BJ (cell line): ENCODE results near the gene SARM1. TPM values are rescaled to one million over a fixed set of nuclear protein-coding genes. Genes with fewer than 3 reads are reported as not detected.
"Not testable (repeated sequence)": the region's sequence is repeated elsewhere in the genome, so short reads cannot be mapped to it uniquely, and the experiment has no call there.

Experiments used
- CTCF ChIA-PET: fragments of 350-600 bp; formaldehyde crosslinking; extraction: SDS; loops from one replicate; lab custom pipeline; 2021; ENCODE audit warnings: antibody characterized with exemption, inconsistent platforms; lab: Yijun Ruan, JAX
- POLR2A ChIA-PET: fragments of 300-600 bp; sonication (Branson Sonifier 250); formaldehyde crosslinking; extraction: SDS; loops from one replicate; lab custom pipeline; 2021; ENCODE audit warnings: antibody characterized with exemption; lab: Charles Lee
- DNase-seq: peaks from one replicate; pipeline ENCODE4 v3.0.0-alpha.2; 2011; ENCODE audit warnings: low read depth
- H3K27me3 ChIP-seq: 2 replicates; pipeline ENCODE4 v1.6.0; 2011; ENCODE audit warnings: low read length; ENCODE audit not compliant: control insufficient read depth, insufficient read depth
- H3K36me3 ChIP-seq: 2 replicates; pipeline ENCODE4 v1.5.1; 2011; ENCODE audit warnings: low read length; ENCODE audit not compliant: control insufficient read depth, insufficient read depth
- H3K4me3 ChIP-seq: 2 replicates; pipeline ENCODE4 v1.5.1; 2011; ENCODE audit warnings: low read depth, mild to moderate bottlenecking, control low read depth, low read length
- polyA plus RNA-seq: library from polyadenylated mRNA; depleted of rRNA; stranded (reverse); fragments of >200 nt; gene quantifications from 2 replicates; pipeline ENCODE4 v1.2.3, GENCODE V29; 2011
- TF ChIP-seq, protein P1 (sequence below): IDR thresholded peaks from 2 replicates; pipeline ENCODE4 v1.5.1; 2011; ENCODE audit warnings: low read depth, mild to moderate bottlenecking, control low read depth, inconsistent platforms, low read length, moderate library complexity; ENCODE audit not compliant: insufficient read depth

The SARM1 gene
- polyA plus RNA-seq, 1 experiment = 13.4 TPM

DNA sequence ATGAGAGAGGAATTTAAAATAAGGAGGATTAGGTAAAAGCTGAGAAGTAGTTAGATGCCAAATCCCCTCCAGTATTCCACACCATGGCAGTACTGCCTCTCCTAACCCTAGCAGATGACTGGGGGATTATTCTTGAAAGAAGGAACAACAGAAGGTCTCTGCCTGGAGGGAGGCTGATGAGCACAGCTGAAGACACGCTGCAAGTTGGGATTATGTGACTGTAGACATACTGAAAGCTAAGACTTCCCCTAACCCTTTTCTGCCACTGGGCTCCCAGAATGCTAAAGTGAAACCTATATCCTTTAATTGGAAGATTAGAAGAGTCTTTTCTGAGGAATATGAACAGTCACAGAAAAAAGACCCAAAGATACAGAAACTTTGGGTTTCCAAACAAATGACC is 62.2 kb downstream of the SARM1 start:
- no peak overlapping the region for H3K4me3 ChIP-seq
- POLR2A ChIA-PET = no interaction called here
- CTCF ChIA-PET = interaction anchor here (0.6 kb wide), 1 partner anchor 17 kb away, joined by 3 read pairs; no protein-coding TSS in a partner anchor
- peaks cover 4% of the 10 kb centered on the region for H3K27me3 ChIP-seq
- no peak for DNase-seq
- TF ChIP-seq, protein P1, sequence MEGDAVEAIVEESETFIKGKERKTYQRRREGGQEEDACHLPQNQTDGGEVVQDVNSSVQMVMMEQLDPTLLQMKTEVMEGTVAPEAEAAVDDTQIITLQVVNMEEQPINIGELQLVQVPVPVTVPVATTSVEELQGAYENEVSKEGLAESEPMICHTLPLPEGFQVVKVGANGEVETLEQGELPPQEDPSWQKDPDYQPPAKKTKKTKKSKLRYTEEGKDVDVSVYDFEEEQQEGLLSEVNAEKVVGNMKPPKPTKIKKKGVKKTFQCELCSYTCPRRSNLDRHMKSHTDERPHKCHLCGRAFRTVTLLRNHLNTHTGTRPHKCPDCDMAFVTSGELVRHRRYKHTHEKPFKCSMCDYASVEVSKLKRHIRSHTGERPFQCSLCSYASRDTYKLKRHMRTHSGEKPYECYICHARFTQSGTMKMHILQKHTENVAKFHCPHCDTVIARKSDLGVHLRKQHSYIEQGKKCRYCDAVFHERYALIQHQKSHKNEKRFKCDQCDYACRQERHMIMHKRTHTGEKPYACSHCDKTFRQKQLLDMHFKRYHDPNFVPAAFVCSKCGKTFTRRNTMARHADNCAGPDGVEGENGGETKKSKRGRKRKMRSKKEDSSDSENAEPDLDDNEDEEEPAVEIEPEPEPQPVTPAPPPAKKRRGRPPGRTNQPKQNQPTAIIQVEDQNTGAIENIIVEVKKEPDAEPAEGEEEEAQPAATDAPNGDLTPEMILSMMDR = no peak
- no peaks in the 10 kb centered on the region for H3K36me3 ChIP-seq

DNA sequence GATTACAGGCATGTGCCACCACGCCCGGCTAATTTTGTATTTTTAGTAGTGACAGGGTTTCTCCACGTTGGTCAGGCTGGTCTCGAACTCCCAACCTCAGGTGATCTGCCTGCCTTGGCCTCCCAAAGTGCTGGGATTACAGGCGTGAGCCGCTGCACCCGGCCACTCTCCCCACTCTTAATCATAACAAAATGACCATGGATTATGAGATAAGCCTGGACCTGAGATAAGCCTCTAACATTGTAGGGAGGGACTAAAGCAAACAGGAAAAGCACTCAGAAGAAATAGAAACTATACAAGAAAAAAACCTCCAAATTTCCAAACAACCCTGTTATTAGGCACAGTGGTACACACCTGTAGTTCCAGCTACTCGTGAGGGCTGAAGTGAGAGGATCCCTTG is 62.8 kb downstream of the SARM1 start:
- H3K27me3 ChIP-seq, H3K4me3 ChIP-seq, POLR2A ChIA-PET, DNase-seq, H3K36me3 ChIP-seq: not testable (repeated sequence)
- CTCF ChIA-PET = interaction anchor here (0.6 kb wide), 1 partner anchor 18 kb away, joined by 3 read pairs; no protein-coding TSS in a partner anchor

DNA sequence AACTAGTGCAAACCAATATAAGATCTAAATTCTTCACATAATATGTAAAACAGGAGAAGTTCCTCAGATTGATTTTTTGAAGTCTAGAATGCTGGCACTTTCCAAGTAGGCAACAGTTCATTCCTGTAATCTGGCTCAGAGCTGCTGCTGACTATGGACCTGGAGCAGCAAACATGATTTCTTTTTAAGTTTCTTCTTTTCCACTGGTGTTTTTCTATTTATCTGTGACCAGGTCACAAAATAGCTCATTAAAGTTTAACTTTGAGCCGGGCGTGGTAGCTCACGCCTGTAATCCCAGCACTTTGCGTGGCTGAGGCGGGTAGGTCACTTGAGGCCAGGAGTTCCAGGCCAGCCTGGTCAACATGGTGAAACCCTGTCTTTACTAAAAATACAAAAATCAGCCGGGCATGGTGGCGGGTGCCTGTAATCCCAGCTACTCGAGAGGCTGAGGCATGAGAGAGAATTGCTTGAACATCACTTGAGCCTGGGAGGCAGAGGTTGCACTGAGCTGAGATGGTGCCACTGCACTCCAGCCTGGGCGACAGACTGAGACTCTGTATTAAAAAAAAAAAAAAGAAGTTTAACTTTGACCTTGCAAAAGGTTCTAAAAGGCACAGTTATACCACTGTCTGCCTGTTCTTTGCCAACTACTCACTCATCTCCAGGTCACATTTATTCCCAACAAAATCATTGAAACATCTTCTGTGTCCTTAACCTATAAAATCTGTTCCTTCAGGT is 72.6 kb downstream of the SARM1 start:
- H3K4me3 ChIP-seq = no peak overlapping the region
- no peak for DNase-seq
- H3K36me3 ChIP-seq = no peaks in the 10 kb centered on the region
- no peaks in the 10 kb centered on the region for H3K27me3 ChIP-seq
- ChIA-PET CTCF (no interaction called here), POLR2A (no interaction called here)
- TF ChIP-seq, protein P1 = no peak

DNA sequence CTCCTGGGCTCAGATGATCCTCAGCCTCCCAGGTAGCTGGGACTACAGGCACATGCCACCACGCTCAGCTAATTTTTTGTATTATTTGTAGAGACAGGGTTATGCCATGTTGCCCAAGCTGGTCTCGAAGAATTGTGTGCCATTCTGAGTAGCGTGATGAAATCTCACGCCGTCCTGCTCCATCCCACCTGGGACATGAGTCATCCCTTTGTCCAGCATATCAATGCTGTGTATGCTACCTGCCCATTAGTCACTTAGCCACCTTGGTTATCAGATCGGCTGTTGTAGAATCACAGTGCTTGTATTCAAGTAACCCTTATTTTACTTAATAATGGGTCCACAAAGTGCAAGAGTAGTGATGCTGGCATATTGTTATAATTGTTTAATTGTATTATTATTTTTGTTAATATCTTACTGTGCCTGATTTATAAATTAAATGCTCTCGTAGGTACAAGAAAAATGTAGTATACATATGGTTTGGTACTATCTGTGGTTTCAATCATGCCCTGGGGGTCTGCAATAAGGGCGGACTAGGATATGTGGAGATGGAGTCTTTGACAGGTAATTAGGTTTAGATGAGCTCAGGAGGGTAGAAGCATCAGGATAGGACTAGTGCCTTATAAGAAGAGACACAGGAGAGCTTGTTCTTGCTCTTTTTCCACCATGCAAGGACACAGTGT is 75.4 kb downstream of the SARM1 start:
- Histone ChIP-seq H3K27me3 (peaks cover 2% of the 10 kb centered on the region), H3K36me3 (no peaks in the 10 kb centered on the region), H3K4me3 (no peak overlapping the region)
- POLR2A ChIA-PET = no interaction called here
- no peak for DNase-seq
- CTCF ChIA-PET = interaction anchor here (1.1 kb wide), 1 partner anchor 21 kb away, joined by 3 read pairs; no protein-coding TSS in a partner anchor
- TF ChIP-seq, protein P1 = no peak

DNA sequence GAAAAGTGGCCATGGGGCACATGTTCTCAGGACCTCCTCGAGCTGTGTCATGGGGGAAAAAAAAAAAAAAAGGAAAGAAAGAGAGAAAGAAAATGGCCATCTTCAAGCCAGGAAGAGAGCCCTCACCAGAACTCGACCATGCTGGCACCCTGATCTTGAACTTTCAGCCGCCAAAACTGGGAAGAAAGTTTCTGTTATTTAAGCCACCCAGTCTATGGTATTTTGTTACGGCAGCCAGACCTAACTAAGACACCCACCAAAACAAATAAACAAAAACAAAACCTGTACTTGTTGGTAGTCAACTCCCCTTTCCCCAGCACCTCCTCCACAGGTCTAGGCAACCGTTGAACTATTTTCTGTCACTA is 75.9 kb downstream of the SARM1 start:
- CTCF ChIA-PET = interaction anchor here (2.7 kb wide), 1 partner anchor 30 kb away, joined by 12 read pairs; no protein-coding TSS in a partner anchor
- H3K4me3 ChIP-seq = no peak overlapping the region
- TF ChIP-seq, protein P1 = no peak
- H3K27me3 ChIP-seq = peaks cover 2% of the 10 kb centered on the region
- POLR2A ChIA-PET = no interaction called here
- DNase-seq = no peak
- no peaks in the 10 kb centered on the region for H3K36me3 ChIP-seq
